Measurements from ENCODE around the gene ATAD3B.
A peak's percentile ranks its signal among the peaks of the same experiment; 100 is the strongest.
"Not testable (repeated sequence)": the region's sequence is repeated elsewhere in the genome, so short reads cannot be mapped to it uniquely, and the experiment has no call there.

ATAD3B gene, protein sequence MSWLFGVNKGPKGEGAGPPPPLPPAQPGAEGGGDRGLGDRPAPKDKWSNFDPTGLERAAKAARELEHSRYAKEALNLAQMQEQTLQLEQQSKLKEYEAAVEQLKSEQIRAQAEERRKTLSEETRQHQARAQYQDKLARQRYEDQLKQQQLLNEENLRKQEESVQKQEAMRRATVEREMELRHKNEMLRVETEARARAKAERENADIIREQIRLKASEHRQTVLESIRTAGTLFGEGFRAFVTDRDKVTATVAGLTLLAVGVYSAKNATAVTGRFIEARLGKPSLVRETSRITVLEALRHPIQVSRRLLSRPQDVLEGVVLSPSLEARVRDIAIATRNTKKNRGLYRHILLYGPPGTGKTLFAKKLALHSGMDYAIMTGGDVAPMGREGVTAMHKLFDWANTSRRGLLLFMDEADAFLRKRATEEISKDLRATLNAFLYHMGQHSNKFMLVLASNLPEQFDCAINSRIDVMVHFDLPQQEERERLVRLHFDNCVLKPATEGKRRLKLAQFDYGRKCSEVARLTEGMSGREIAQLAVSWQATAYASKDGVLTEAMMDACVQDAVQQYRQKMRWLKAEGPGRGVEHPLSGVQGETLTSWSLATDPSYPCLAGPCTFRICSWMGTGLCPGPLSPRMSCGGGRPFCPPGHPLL

DNA sequence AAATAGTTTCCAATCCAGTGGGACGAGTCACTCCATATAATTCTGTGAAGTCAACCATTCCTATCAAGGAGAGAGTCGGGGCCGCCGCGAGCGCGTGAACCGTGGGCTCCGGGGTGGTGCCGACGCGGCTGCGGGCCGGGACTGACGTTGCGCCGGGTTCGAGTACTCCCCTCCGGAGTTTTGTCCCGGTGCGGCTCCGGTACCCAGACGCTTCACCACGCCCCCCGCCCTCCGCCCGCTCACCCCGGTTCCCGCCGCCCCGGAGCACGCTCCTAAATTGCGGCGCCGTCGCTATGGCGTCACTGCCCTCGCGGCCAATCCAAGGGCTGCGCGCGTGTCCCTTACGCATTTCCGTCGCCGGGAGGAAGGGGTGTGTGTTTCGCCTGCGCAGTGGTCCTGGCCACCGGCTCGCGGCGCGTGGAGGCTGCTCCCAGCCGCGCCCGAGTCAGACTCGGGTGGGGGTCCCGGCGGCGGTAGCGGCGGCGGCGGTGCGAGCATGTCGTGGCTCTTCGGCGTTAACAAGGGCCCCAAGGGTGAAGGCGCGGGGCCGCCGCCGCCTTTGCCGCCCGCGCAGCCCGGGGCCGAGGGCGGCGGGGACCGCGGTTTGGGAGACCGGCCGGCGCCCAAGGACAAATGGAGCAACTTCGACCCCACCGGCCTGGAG is at the start of gene ATAD3B:
Gene ATAD3B (plus strand): TSS at position 377 of the 664 bp plus-strand sequence. CDS start 120 bp downstream, at position 497.
- DNase-seq = peak; percentile 33 to 96 (median 91)

DNA sequence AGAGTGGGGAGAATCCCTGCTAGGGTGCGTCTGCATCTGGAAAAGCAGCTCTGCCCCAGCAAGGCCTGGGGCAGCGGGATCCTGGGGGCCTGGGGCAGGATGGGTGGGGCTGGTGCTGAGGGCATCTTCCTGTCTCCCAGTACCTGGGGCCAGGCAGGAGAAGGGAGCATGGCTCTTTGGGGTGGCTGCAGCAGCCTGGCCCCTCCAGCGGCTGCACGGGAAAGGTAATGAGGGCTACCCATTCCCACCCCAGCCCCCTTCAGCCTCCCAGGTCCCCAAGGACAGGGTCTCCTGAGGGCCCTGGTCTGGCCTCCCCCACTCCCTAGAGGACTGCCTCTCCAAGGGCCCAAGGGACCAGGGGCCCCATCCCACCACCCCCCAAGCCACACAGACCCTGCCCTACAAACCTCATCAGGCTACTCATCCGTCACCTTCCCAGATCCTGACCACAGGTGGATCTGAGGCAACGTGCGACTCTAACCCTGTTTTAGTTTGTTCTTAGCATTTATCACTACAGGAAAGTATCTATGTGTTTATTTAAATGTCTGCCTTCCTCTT is 49.6 kb upstream of the ATAD3B start:
- DNase-seq = no peak

DNA sequence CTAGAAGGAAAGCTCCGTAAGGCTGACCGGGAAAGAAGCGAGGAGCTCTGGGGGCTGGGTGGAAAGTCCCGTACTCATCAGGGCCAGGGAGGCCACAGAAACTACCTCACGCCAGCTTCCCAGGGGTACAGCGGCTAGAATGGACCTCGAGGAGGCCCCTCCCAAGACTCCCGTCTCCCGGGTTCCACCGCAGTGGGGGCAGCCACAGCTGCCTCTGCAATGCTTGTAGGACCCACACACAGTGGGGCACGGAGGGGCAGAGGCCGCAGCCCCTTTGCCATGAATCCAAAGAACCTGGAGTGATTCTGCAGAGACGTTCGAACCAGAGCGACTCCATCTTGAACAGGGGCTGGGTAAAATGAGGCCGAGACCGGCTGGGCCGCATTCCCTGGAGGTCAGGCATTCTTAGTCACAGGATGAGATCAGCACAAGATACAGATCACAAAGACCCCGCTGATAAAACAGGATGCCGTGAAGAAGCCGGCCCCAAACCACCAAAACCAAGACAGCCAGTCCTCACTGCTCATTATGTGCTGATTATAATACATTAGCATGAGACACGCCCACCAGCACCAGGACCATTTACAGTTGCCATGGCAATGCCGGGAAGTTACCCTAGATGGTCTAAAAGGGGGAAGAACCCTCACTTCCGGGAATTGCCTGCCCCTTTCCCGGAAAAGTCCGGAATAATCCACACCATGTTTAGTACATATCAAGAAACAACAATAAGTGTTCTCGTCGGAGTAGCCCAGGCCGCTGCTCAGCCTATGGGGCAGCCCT is 48.9 kb upstream of the ATAD3B start:
- peak in 2 of 58 donors; percentile 31 to 65 for DNase-seq

DNA sequence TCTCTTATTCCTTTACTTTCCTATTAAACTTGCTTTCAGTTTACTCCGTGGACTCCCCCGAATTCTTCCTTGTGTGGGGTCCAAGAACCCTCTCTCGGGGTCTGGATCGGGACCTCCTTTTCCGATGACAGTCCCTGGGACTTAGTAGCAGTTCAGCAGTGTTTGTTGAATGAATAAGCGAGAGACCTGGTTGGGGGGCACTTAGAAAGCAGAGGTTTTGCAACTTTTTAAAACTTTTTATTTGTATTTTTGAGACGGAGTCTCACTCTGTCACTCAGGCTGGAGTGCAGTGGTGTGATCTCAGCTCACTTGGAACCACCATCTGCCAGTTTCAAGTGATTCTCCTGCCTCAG is 48.3 kb upstream of the ATAD3B start:
- DNase-seq = no peak

DNA sequence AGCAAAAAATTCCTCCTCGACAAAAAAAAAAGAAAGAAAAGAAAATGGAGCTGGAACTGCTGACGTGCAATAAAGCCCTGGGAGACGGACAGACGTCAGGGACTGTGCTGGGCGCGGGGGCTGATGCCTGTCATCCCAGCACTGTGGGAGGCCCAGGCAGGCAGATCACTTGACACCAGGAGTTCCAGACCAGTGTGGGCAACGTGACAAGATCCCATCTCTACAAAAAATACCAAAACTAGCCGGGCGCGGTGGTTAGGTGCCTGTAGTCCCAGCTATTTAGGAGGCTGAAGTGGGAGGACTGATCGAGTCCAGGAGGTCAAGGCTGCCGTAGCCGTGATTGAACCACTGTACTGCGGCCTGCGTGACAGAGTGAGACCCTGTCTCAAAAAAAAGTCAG is 46.9 kb upstream of the ATAD3B start:
- DNase-seq = no peak

DNA sequence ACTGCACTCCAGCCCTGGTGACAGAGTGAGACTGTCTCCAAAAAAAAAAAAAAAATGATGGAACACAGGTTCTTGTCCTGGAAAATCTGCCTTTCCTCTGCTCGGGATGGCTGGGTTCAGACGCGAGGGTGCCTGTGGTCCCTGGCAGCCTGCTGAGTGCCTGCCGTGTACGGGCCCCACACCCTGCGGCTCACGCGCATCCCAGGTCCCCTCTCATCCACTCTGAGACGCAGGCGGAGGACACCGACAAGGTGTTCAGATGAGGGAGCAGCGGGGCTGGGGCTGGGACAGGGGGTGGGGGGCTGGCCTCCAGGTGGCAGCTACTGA is 46.2 kb upstream of the ATAD3B start:
- no peak for DNase-seq

DNA sequence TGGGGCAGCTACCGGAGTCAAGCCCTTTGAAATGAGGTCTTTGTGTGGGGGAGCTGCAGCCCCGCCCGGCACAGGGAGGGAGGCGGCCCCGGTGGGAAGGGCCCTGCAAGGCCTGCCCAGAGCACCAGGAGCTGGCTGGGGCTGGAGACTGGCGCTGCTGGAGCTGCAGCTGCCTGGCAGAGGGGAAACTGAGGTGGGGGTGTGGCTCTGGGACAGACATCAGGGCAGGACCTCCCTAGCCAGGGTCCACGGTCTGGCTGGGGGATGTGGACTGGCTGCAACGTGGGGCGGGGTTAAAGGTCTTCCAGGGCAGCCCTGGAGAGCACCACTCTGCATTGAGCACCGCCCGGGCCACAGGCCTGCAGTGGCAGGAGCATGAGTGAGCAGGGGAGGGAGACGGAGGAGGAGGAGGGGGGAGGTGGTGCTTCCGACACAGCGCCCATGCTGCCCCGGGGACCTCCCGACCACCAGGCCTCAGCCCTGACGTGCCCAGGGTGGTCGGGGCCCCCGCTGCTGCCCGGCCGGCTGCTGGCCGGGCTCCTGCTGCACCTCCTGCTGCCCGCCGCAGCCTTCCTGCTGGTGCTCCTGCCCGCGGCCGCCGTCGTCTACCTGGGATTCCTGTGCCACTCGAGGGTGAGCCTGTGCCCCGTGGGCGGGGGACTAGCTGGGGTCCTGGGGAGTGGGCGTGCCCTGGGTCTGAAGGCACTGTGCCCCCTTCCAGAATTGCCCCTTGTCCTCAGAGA is 45.6 kb upstream of the ATAD3B start:
- DNase-seq = peak in 42 of 58 donors; percentile 19 to 87 (median 67)

DNA sequence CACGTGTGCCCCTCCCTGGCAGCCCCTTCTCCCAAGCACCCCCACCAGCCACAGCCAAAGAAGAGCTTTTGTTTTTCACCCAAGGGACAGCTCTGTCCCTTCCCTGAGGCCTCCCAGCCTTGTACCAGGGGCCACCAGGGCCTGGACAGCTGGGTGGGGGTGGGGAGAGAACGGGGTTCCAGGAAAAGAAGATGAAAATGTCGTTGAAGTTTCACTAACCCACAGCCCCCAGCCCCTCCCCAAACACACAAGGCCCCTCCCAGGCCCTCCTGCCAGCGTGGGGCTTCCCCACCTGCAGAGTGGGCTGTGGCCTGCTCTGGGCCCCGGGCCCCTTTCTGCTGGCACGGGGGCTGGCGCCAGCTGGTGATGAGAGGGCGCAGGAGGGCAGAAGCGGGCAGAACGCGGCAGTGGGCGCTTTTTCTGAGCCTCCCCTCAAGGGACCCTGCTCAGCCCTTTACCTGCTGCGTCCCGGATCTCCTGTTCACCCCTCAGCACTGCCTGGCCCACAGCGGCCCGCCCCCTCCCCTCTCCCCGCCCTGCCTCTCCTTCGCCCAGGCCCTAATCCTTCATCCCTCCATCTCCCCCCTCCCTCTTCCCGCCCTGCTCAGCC is 45.0 kb upstream of the ATAD3B start:
- DNase-seq = peak in 38 of 58 donors; percentile 30 to 90 (median 66)

DNA sequence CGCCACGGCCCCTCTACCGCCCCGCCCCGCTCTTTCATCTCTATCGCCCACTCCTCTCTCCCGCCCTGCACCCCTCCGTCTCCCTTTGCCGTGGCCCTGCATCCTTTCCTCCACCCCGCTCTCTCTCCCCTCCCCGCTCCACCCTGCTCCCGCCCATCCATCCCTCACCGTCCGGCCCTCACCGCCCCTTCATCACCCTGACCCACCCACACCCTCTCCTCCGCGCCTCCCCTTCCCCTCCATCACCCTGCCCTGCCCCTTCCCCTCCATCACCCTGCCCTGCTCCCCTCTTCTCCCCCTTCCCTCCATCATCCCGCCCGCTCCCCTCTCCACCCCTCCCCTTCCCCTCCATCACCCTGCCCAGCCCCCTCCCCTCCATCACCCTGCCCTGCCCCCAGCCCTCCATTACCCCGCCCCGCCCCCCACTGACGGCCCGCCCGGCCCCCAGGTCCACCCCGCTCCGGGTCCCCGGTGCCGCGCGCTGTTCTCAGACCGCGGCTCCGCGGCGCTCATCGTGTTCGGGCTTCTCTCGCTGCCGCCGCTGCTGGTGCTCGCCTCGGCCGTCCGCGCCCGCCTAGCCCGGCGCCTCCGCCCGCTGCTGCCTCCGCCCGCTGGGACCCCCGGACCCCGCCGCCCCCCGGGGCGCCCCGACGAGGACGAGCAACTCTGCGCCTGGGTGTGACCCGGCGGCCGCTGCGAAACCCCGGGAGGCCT is 44.3 kb upstream of the ATAD3B start:
- DNase-seq = peak in 26 of 58 donors; percentile 24 to 83 (median 62)

DNA sequence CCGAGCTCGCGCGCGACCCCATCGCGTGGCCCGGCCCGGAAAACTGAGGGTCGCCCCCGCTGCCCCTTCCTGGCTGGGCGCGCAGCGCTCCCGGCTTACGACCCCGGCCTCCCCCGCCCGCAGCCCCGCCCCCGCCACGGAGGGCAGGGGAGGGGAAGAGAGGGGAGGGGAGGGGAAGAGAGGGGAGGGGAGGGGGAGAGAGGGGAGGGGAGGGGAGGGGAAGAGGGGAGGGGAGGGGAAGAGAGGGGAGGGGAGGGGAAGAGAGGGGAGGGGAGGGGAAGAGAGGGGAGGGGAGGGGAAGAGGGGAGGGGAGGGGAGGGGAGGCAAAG is 43.8 kb upstream of the ATAD3B start:
- peak in 3 of 58 donors; percentile 22 to 57 (median 52) for DNase-seq

DNA sequence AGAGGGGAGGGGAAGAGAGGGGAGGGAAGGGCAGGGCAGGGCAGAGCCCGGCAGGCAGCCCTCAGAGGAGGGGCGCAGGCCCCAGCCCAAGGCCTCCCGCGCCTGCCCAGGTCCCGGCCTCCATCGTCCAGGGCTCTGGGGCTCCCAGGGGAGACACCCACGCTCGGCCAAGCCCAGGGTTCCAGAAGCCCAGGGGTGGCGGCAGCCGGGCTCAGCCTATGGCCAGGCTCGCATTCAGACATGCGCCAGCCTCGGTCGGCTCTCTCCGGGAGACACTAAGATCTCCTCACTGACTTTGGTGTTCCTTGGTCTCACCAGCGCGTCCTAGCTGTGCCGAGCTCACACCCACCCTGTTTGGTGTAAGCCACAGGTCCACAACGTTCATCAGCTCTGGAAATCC is 43.4 kb upstream of the ATAD3B start:
- peak in 2 of 58 donors; percentile 57 to 59 for DNase-seq

DNA sequence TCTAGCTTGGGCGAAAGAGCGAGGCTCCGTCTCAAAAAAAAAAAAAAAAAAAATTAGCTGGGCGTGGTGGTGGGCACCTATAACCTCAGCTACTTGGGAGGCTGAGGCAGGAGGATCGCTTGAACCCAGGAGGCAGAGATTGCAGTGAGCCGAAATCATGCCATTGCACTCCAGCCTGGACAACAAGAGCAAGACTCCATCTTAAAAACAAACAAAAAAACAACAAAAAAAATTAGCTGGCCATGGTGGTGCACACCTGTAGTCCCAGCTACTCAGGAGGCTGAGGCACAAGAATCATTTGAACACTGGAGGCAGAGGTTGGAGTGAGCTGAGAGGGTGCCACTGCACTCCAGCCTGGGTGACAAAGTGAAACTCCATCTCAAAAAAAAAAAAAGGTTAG is 42.6 kb upstream of the ATAD3B start:
- DNase-seq = not testable (repeated sequence)

DNA sequence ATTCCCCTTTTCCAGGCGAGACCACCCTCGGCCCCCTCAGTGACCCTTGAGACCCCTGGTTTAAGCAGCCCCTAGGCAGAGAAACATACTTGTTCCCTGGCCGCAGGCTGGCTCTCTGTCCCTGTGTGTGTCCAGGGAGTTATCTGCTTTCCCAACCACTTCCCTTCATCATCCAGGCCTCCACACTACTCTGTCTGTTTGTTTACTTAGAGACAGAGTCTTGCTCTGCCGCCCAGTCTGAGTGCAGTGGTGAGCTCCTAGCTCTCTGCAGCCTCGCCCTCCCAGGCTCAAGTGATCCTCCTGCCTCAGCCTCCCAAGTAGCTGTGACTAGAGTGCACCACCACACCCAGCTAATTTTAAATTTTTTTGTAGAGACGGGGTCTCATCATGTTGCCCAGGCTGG is 41.9 kb upstream of the ATAD3B start:
- DNase-seq = no peak

DNA sequence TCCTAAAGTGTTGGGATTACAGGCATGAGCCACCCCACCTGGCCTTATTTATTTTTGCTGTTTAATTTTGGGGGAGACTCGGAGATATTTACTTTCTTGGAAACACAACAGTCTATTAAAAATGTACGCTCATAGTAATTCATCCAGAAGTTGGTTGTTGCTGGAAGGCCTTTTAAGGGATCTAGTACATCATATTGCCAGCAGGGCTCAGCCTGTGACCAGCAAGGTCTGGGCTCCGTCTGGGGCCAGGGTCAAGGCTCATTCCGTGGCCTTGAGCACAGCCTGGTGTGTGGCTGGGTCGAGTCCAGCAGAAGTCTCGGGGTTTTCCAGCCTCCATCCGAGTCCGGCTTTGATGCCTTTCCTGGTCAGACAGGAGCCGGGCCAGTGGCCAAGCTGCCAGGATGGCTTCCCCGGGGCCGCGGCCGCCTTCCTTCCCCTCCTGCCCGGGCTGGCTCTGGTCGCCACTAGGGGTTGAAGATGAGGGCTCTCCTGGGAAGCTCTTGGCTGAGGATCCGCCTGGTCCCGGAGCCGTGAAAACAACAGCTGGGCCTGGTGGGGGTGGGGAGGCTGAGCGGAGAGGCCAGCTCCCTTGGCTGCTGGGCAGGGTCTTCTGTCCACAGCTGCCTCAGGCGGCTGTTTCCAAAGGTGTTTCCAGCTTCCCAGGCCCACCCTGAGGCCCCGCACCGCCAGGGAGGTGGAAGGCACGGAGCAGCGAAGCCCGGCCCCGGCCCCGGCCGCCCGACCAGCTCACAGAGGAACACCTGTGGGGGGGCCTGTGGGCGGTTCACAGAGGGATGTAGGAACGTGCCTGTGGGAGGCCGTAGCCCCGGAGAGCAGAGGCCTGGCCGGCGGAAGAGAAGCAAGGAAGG is 41.2 kb upstream of the ATAD3B start:
- DNase-seq = peak in 48 of 58 donors; percentile 25 to 84 (median 62)

DNA sequence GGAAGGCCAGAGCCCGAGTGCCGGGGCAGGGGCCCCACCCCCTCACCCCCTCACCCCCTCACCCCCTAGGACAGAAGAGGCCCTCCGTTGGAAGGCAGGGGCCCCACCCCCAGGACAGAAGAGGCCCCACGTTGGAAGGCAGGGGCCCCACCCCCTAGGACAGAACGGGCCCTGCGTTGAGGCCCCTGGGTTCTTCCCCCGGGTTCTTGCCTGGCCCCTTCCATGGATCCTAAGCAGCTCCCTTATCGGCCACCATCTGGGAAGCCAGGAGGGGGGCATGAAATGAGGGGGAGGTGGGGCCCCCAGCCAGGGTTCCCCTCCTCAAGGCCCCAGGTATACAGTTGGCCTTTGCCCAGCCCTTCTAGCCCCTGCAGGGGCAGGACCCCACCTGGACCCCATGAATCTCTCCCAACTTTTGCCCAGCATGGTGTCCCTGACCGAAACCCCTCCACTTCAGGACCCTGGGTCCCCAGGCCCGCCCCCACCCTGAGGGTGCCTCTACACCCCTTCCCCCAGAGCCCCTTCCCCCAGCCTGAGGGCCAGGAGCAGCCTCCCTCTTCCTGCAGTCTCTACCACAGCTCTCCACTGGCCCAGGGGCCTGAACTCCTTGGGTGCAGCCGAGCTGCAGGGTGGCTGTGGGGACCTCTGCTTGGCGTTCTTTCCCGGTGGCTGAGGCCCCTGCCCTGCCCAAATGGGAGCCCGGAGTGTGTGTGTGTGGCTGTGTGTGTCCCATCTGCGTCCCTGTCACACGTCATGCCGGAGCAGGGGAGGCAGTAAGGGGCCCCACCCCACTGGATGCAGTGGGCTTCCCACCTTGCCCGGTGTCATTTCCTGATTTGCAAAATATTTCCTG is 40.3 kb upstream of the ATAD3B start:
- DNase-seq = peak in 1 of 58 donors; percentile 62

DNA sequence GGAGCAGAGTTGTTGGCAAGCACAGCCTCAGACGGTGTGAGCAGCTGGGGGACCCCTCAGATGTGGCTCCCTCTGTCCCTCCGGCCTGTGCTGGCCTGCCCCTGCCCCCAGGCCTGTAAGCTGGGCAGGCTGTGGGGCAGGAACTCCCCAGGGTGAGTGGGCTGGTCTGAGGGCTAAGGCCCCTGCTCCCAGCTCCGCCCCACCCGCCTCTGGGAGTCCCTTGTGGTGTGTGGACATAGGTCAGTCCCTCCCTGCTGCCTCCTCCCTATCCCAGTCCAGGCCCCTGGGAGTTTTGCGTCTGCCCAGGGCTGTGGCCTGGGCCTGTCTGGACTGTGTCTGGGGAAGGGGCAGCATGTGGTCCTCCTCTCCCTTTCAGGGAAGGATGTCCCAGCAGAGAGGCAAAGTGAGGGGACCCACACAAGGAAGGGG is 39.7 kb upstream of the ATAD3B start:
- peak in 4 of 58 donors; percentile 38 to 58 (median 50) for DNase-seq

DNA sequence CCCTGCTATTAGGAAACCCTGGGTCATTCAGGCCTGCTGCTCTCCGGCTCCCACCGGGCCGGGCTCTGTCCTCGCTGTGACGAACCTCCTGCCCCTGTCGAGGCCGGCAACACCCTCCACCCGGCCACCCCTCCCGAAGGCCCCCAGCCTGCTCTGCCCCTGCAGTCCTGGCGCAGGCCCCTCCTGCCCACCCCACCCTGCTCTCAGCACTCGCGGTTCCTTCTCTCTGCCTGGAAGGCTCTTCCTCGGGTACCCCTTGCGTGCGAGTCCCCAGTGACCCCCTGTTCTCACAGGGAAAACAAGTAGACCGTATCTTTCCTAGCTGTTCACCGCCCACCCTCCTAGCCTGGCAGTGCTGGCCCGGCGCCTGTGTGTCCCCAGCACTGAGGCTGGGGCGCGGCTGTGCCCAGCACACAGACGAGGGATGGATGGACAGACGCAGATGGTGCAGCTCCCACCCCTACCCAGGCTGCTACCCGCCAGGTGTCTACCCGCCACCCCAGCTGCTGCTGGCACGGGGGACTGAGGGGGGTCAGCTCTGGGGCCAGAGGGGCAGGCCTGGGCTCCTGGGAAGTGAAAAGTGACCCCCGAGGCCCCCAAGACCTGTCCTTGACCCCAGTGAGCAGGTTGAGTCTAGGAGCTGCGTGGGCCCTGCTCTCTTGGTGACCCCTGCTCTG is 39.2 kb upstream of the ATAD3B start:
- DNase-seq = peak in 5 of 58 donors; percentile 19 to 56 (median 34)
